Omental fat pad (tissue), 4 donors: ENCODE data around the gene DHX35. TPM values are rescaled to one million over a fixed set of nuclear protein-coding genes. Genes with fewer than 3 reads are reported as not detected.
A peak's percentile ranks its signal among the peaks of the same experiment; 100 is the strongest.

Experiments
- ATAC-seq: fragments of 150-250 bp; one replicate; pipeline ENCODE4 v1.9.1; 2016; ENCODE audit warnings: mild to moderate bottlenecking, moderate library complexity; ENCODE audit not compliant: low FRiP score
- DNase-seq: peaks from one replicate; pipeline ENCODE4 v3.0.0-alpha.2; 2019; ENCODE audit warnings: low spot score
- total RNA-seq, 4 donors: library from RNA; depleted of rRNA; stranded (reverse); fragments of >200 nt; gene quantifications; one replicate each; pipeline ENCODE4 v1.1.0, GENCODE V29; 2016
- TF ChIP-seq, protein P1 (sequence below), 3 donors: fragments of 450-650 bp; IDR thresholded peaks; one replicate each; pipeline ENCODE4 v1.5.1; 2016 to 2017; ENCODE audit warnings: antibody characterized with exemption in 3 of 3, mild to moderate bottlenecking in 3 of 3, moderate library complexity in 2 of 3

Gene DHX35
- total RNA-seq, 4 donors from 2014 or later: 13.3 to 18.1 (median 15.5) TPM

DNA sequence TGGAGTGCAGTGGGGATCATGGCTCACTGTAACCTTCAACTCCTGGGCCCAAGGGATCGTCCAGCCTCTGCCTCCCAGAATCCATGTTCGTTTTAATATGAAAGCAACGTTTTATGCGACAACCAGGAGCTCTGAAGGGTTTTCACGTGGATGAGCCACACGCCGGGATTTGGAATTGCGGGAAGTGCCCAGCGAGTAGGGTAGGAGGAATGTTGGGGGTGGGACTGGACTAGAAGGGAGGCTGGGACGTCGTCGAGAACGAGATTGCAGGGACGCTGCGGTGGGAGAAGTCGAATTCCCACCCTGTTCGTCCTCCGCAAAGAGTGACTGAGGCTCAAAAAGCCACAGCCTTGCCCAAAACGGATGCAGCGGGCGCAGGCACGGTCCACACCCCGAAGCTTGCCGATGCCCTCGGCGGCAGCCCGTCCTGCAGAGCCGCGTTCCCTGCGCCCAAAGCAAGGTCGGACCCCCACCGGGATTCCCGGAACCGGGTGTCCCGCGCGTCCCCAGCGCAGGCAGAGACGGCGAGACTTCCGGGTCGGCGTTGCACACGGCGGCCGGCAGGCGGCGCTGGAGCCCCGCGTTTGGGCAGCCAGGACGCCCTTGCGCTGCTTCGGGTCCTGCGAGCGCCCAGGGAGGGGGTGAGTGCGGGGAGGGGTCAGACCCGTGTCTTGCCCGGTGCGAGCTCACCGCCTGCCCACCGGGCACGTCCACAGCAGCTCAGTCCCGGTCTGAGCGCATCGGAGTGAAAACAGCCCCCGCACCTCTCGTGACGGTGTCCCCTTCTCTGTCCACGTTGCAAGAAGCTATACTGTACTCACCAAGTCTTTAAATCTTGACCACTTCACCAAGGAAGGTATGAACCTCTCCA, 87.8 kb downstream of the DHX35 start:
- peak; percentile 79 for ATAC-seq
- TF ChIP-seq, protein P1, sequence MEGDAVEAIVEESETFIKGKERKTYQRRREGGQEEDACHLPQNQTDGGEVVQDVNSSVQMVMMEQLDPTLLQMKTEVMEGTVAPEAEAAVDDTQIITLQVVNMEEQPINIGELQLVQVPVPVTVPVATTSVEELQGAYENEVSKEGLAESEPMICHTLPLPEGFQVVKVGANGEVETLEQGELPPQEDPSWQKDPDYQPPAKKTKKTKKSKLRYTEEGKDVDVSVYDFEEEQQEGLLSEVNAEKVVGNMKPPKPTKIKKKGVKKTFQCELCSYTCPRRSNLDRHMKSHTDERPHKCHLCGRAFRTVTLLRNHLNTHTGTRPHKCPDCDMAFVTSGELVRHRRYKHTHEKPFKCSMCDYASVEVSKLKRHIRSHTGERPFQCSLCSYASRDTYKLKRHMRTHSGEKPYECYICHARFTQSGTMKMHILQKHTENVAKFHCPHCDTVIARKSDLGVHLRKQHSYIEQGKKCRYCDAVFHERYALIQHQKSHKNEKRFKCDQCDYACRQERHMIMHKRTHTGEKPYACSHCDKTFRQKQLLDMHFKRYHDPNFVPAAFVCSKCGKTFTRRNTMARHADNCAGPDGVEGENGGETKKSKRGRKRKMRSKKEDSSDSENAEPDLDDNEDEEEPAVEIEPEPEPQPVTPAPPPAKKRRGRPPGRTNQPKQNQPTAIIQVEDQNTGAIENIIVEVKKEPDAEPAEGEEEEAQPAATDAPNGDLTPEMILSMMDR (IDR thresholded peaks at IDR 0.05): peak in 2 of 3 donors; percentile 50 to 96
- peak; percentile 38 for DNase-seq

DNA sequence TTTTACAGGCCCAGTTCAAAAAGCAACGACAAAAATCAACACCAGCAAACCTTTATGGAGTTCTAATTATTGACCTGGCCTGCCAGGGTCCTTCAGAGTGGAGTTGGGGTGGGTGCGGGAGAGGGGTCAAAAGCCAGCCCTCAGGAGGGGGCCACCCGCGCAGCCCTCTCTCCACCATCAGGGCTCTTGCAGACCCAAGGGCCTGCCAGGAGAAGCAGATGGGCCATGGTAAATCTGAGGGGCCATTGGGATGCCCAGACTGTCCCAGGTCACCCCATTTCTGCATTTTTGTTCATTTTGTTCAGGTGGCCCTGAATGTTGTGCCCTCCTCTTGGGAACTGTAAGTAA, 88.4 kb downstream of the DHX35 start:
- TF ChIP-seq, protein P1 (IDR thresholded peaks at IDR 0.05): no peak
- DNase-seq: no peak
- no peak for ATAC-seq

DNA sequence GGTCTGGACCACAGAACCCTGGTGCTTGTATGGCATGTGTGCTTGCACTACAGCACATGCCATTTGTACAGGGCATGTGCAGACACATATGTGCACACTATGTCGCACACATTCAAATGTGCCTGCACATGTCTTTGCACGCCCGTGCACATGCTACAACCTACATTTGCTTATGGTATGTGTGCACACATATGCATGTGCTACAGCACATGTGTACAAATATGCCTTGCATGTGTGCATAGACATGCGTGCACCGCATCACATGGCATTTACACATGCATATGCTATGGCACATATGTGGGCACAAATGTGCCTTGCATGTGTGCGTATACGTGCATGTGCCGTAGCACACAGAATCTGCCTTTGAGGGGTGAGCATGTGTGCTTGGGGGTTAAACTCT, 90.5 kb downstream of the DHX35 start:
- TF ChIP-seq, protein P1 (IDR thresholded peaks at IDR 0.05): no peak
- no peak for DNase-seq
- no peak for ATAC-seq

DNA sequence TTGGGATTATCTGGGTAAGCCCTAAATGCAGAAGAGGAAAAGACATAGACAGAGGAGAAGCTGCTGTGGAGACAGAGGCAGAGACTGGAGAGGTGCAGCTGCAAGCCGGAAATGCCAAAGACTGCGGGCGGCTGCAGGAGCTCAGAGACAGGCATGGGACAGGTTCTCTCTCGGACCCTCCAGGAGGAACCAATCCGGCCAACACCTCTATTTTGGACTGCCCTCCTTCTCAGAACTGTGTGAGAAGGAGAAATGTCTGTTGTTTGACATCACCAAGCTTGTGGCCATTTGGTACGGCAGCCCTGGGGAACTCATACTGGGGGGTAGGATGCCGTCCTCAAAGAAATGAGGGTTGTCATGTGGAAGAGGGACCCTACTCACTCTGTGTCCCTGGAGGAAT, 95.0 kb downstream of the DHX35 start:
- DNase-seq (no peak), ATAC-seq (no peak)
- TF ChIP-seq, protein P1 (IDR thresholded peaks at IDR 0.05): no peak

DNA sequence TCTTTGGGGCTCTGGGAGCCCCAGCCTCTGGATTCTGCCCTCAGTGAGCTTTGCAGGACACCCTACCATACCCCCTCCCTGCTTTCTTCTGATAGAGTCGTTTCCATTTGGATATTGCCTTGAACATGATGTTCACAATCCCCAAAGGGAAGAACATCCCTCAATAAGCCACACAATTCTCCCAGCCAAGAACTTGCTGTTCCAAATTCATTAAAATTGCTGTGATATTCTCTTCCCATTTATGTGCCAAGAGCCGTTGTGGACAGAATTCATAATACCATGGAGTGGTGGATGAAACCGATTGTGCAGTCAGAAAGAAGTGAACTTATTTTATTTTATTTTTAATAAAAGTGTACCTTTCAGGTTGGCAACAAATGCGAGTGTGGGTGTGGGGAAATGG, 95.8 kb downstream of the DHX35 start:
- ATAC-seq: no peak
- TF ChIP-seq, protein P1 (IDR thresholded peaks at IDR 0.05): no peak
- no peak for DNase-seq

DNA sequence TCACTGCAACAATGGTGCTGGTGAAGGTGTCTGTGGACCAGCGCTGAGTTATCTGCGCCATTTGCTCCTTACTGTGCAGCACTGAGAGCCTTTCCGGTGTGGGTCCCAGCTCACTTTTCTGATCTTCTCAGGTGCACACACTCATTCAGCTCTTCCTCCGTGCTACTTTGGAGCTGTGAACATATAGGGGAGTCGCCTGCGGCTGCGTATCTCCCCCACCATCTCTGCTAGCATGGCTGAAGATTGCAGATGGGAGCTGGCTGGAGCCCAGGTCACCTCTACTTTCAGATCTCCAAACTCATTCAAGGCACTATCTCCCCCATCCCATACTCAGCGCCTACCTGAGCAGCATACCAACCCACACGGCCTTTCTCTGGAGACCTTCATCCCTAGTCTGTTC, 96.9 kb downstream of the DHX35 start:
- TF ChIP-seq, protein P1 (IDR thresholded peaks at IDR 0.05): no peak
- ATAC-seq: no peak
- DNase-seq: no peak
